ENCODE results near the gene EEFSEC. TPM values are rescaled to one million over a fixed set of nuclear protein-coding genes. Genes with fewer than 3 reads are reported as not detected.

The EEFSEC gene
- total RNA-seq, 1 donor from 2014 or later = 6.1 TPM

GRCh38 chr3:128111147-128111546, 42.1 kb upstream of the EEFSEC start:
- H4K20me1 ChIP-seq (ENCODE audit: insufficient read depth, low read length) = peaks cover 6% of the 10 kb centered on the region
- peaks cover 13% of the 10 kb centered on the region for H3K4me1 ChIP-seq (ENCODE audit: insufficient read depth, low read length)
- no peaks in the 10 kb centered on the region for H3K27me3 Mint-ChIP-seq (ENCODE audit: low read depth, unreplicated experiment)
- no peak overlapping the region for H3K27ac ChIP-seq (ENCODE audit: low read depth, low read length)
- H3K27me3 ChIP-seq (ENCODE audit: insufficient read depth, low read length) = no peaks in the 10 kb centered on the region
- H3K4me3 ChIP-seq (ENCODE audit: insufficient read depth, low read depth, low read length) = no peak overlapping the region
- no peaks in the 10 kb centered on the region for H3K36me3 ChIP-seq (ENCODE audit: insufficient read depth, low read length)
- H3K79me2 ChIP-seq (ENCODE audit: insufficient read depth, low read length) = peaks cover 26% of the 10 kb centered on the region
- no peak overlapping the region for H3K9ac ChIP-seq (ENCODE audit: low read length)
- peaks cover 13% of the 10 kb centered on the region for H3K36me3 Mint-ChIP-seq (ENCODE audit: low read depth, unreplicated experiment)
- H3K4me1 Mint-ChIP-seq (ENCODE audit: low read depth, unreplicated experiment) = peaks cover 21% of the 10 kb centered on the region
- H3K4me3 Mint-ChIP-seq (ENCODE audit: unreplicated experiment) = peak overlapping the region; percentile 50
- no peak overlapping the region for H2AFZ ChIP-seq (ENCODE audit: low read depth, low read length)
- TF ChIP-seq CTCF (IDR thresholded peaks at IDR 0.05; ENCODE audit: insufficient read depth, low read depth, low read length) (no peak), EZH2 (IDR thresholded peaks at IDR 0.05; ENCODE audit: insufficient read depth, low read length) (no peak)
- peak overlapping the region; percentile 68 for H3K27ac Mint-ChIP-seq (ENCODE audit: unreplicated experiment)
- FAIRE-seq (no peak), DNase-seq (ENCODE audit: low read depth) (no peak)
- no peak overlapping the region for H3K4me2 ChIP-seq (ENCODE audit: low read length)
- H3K9me3 Mint-ChIP-seq (ENCODE audit: unreplicated experiment) = no peaks in the 10 kb centered on the region
- no peaks in the 10 kb centered on the region for H3K9me3 ChIP-seq (ENCODE audit: insufficient read depth, low read depth, low read length)

- Histone ChIP-seq H3K4me2 (ENCODE audit: low read length) (peak overlapping the region; percentile 60), H3K79me2 (ENCODE audit: insufficient read depth, low read length) (peaks cover 26% of the 10 kb centered on the region), H3K36me3 (ENCODE audit: insufficient read depth, low read length) (no peaks in the 10 kb centered on the region), H3K9me3 (ENCODE audit: insufficient read depth, low read depth, low read length) (no peaks in the 10 kb centered on the region), H3K27ac (ENCODE audit: low read depth, low read length) (peak overlapping the region; percentile 59), H3K4me3 (ENCODE audit: insufficient read depth, low read depth, low read length) (no peak overlapping the region), H2AFZ (ENCODE audit: low read depth, low read length) (peak overlapping the region; percentile 14), H3K4me1 (ENCODE audit: insufficient read depth, low read length) (peaks cover 13% of the 10 kb centered on the region), H4K20me1 (ENCODE audit: insufficient read depth, low read length) (no peaks in the 10 kb centered on the region), H3K9ac (ENCODE audit: low read length) (peak overlapping the region; percentile 14), H3K27me3 (ENCODE audit: insufficient read depth, low read length) (no peaks in the 10 kb centered on the region)
- Mint-ChIP-seq H3K9me3 (ENCODE audit: unreplicated experiment) (no peaks in the 10 kb centered on the region), H3K36me3 (ENCODE audit: low read depth, unreplicated experiment) (peaks cover 12% of the 10 kb centered on the region), H3K27ac (ENCODE audit: unreplicated experiment) (peak overlapping the region; percentile 71), H3K4me1 (ENCODE audit: low read depth, unreplicated experiment) (peaks cover 21% of the 10 kb centered on the region), H3K4me3 (ENCODE audit: unreplicated experiment) (no peak overlapping the region), H3K27me3 (ENCODE audit: low read depth, unreplicated experiment) (no peaks in the 10 kb centered on the region)
- no peak for TF ChIP-seq EZH2 (IDR thresholded peaks at IDR 0.05; ENCODE audit: insufficient read depth, low read length)
- TF ChIP-seq CTCF (IDR thresholded peaks at IDR 0.05; ENCODE audit: insufficient read depth, low read depth, low read length) = no peak
- DNase-seq (ENCODE audit: low read depth) (peak; percentile 88), FAIRE-seq (peak; percentile 71)
These were observed 40.8 kb upstream of the EEFSEC start for GRCh38 chr3:128112357-128112968.
